Activated T-helper 1 cell treated with anti-CD3 and anti-CD28 coated beads, Interleukin-12 subunit alpha, Interleukin-12 subunit beta, Interleukin-2, Interleukin-4 antibody, amounts not matched to agents 30 ng/mL and 10 ng/mL and 1 ng/mL, durations not matched to agents 14 hours and 24 hours and 36 hours (primary cell): Measurements from ENCODE around the gene ARHGAP28. TPM values are rescaled to one million over a fixed set of nuclear protein-coding genes. Genes with fewer than 3 reads are reported as not detected.

ENCODE experiments used
- DNase-seq: peaks from one replicate; pipeline ENCODE4 v3.0.0; 2021; ENCODE audit warnings: low spot score
- H3K27ac Mint-ChIP-seq: one replicate; pipeline ENCODE4 v1.8.0; 2021; ENCODE audit warnings: mild to moderate bottlenecking, mixed read lengths
- H3K27me3 Mint-ChIP-seq: one replicate; pipeline ENCODE4 v1.8.0; 2022; ENCODE audit warnings: mild to moderate bottlenecking, moderate library complexity, mixed read lengths; ENCODE audit not compliant: insufficient read depth
- H3K36me3 Mint-ChIP-seq: one replicate; pipeline ENCODE4 v1.8.0; 2021; ENCODE audit warnings: low read depth, mixed read lengths
- H3K4me1 Mint-ChIP-seq: one replicate; pipeline ENCODE4 v1.8.0; 2021; ENCODE audit warnings: low read depth, mixed read lengths
- H3K4me3 Mint-ChIP-seq: one replicate; pipeline ENCODE4 v1.8.0; 2021; ENCODE audit warnings: mild to moderate bottlenecking, moderate library complexity, mixed read lengths
- H3K9me3 Mint-ChIP-seq: one replicate; pipeline ENCODE4 v1.8.0; 2021; ENCODE audit warnings: mixed read lengths
- intact Hi-C: fragments of 100-400 bp; cut with micrococcal nuclease; formaldehyde crosslinking; loops from one replicate; pipeline ENCODE4 v1.15.1; 2024
- total RNA-seq: library from RNA; stranded (reverse); gene quantifications from 2 replicates; pipeline ENCODE4 v1.2.3, GENCODE V29; 2022

ARHGAP28 gene
- total RNA-seq, 1 donor from 2014 or later: not detected

DNA sequence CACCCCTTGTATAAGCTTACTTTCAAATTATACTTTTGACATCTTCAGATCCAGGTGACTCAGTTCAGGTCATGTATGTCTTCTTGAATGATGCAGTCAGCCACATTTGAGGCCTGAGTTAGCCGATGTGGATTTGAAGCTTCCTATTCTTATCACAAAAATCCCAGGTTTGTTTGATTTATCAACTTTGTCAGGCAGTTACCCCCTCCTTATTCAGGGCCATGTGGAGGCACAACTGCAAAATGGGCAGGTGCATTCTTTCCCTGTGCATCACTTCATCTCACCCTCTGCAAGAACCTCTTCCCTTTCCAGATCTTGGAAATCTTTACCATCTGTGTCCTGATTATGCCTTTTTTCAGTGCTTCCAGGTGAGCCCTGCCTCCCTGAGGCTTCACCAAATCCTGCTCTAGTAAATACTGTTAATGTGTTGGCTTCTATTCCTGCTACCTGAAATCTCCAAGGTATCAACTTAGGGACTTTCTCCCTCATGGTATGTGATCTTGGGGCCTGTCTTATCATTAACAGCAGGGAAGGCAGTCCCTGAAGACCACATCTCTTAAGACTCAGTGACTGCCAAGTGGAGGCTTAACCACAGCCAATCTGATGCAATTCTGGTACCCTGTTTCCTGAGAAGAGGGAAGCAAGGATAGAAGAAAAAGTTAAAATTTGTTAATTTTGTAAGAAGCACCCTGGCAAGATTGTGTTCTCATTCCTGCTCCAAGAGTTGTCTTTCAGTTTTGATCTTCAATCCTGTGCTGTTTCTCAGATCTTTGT is 9.4 kb upstream of the ARHGAP28 start:
- H3K9me3 Mint-ChIP-seq: peaks cover 3% of the 10 kb centered on the region
- no peak for DNase-seq
- H3K27me3 Mint-ChIP-seq: no peaks in the 10 kb centered on the region
- intact Hi-C loops: no loop called here
- no peaks in the 10 kb centered on the region for H3K36me3 Mint-ChIP-seq
- H3K27ac Mint-ChIP-seq: no peak overlapping the region
- no peaks in the 10 kb centered on the region for H3K4me1 Mint-ChIP-seq
- no peak overlapping the region for H3K4me3 Mint-ChIP-seq

DNA sequence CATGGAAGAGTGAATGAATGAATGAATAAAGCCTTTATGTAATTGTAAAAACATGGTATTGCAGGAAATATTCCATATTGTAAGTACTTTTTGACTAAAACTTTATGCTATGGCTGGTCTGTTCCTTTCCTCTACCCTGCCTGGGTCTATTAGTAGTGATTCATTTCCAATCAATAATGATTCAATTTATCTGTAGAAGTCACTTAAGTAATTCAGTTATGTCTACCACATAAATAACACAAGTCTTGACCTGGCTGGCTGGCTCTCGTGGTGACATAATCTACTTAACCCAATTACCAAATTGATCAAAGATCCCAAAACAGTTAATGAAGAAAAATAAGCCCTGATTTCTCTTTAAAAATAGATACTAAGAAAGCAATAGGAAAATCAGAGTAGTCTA is 7.8 kb upstream of the ARHGAP28 start:
- Mint-ChIP-seq H3K27me3 (no peaks in the 10 kb centered on the region), H3K4me1 (no peaks in the 10 kb centered on the region), H3K27ac (no peak overlapping the region), H3K4me3 (no peak overlapping the region), H3K9me3 (peaks cover 5% of the 10 kb centered on the region), H3K36me3 (no peaks in the 10 kb centered on the region)
- no peak for DNase-seq
- intact Hi-C loops: no loop called here

DNA sequence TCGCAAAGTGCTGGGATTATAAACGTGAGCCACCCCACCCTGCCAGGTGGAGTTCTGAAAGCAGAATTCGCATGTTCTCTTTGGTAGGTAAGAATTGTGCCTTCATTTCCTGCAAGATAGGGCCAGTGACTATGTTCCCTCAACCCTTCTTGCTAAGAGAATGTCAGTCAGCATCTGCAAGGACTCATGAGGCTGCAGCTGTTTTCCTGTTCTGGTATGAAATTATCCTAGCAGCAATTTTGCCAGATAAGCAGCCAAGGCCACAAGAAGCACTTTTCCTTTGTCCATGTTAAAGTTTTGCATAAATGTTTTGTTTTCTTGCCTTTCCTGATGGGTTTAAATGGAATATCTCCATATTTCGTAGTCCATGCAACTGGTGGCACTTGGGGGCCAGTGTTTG is 6.8 kb upstream of the ARHGAP28 start:
- intact Hi-C loops: no loop called here
- H3K9me3 Mint-ChIP-seq: peaks cover 9% of the 10 kb centered on the region
- no peak overlapping the region for H3K4me3 Mint-ChIP-seq
- no peak overlapping the region for H3K27ac Mint-ChIP-seq
- no peaks in the 10 kb centered on the region for H3K27me3 Mint-ChIP-seq
- H3K36me3 Mint-ChIP-seq: no peaks in the 10 kb centered on the region
- no peak for DNase-seq
- H3K4me1 Mint-ChIP-seq: no peaks in the 10 kb centered on the region

DNA sequence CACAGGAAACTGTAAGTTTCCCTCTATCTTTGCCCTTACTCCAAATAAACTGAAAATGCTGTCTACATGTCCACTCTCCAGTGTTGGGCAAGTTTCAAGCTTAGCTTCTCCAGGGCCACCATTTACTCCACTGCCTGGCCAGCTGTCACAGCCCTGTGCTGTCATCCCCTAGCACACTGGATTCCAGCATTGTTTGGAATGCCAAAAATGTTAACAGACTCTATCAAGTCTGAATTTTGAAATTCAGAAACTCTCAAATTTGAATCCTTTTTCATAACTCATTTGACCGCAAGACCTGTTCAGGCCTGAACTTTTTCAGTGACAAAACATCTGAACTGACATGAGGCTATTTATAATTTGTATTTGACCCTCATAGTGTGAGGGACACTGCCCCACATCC is 5.2 kb upstream of the ARHGAP28 start:
- Mint-ChIP-seq H3K27me3 (peaks cover 14% of the 10 kb centered on the region), H3K36me3 (no peaks in the 10 kb centered on the region), H3K27ac (no peak overlapping the region), H3K9me3 (peaks cover 6% of the 10 kb centered on the region), H3K4me1 (no peaks in the 10 kb centered on the region), H3K4me3 (no peak overlapping the region)
- DNase-seq: no peak
- intact Hi-C loops: no loop called here

DNA sequence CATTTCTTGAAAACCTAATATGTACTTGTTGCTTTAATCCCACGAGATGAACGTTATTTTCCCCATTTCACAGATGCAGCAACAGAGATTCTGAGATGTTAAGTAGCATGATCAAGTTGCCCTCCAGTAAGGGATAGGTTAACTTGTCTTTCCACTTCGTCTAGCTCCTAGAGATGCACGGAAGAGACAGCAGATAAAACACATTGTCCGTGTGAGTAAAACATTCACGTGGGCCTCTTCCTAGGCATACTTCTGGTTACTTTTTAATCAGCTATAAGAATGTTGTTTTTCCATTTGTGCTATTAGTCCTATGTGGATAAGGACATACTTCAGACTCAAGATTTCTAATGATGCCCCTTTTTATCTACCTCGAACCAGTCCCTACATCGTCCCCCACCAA is 1.2 kb upstream of the ARHGAP28 start:
- Mint-ChIP-seq H3K9me3 (peaks cover 6% of the 10 kb centered on the region), H3K27ac (no peak overlapping the region), H3K27me3 (peaks cover 30% of the 10 kb centered on the region), H3K36me3 (no peaks in the 10 kb centered on the region), H3K4me1 (no peaks in the 10 kb centered on the region), H3K4me3 (no peak overlapping the region)
- no peak for DNase-seq
- intact Hi-C loops: no loop called here

DNA sequence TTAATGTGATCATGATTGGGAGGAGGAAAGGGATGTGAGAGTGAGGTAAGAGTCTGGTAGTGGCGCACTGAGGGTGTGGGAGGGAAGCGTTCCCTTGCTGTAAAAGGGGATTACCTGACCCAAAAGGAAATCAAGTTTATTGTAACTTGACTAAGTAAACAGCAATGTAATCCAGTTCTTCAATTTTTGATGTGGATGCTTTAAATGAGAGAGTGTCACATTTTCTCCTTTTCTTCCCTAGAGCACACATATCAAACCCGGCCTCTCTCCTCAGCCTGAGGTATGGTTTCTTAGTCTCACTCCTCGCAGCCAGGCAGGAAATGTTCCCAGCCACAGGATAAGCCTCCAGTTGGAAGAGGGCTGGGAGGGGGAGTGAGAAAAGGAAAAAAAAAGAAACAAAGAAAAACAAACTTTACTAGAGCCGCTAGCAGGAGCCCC is 688 bp upstream of the ARHGAP28 start:
- DNase-seq: no peak
- no peak overlapping the region for H3K27ac Mint-ChIP-seq
- H3K27me3 Mint-ChIP-seq: peaks cover 30% of the 10 kb centered on the region
- peak overlapping the region; percentile 75 for H3K4me3 Mint-ChIP-seq
- intact Hi-C loops: no loop called here
- no peaks in the 10 kb centered on the region for H3K36me3 Mint-ChIP-seq
- no peaks in the 10 kb centered on the region for H3K4me1 Mint-ChIP-seq
- peaks cover 6% of the 10 kb centered on the region for H3K9me3 Mint-ChIP-seq

DNA sequence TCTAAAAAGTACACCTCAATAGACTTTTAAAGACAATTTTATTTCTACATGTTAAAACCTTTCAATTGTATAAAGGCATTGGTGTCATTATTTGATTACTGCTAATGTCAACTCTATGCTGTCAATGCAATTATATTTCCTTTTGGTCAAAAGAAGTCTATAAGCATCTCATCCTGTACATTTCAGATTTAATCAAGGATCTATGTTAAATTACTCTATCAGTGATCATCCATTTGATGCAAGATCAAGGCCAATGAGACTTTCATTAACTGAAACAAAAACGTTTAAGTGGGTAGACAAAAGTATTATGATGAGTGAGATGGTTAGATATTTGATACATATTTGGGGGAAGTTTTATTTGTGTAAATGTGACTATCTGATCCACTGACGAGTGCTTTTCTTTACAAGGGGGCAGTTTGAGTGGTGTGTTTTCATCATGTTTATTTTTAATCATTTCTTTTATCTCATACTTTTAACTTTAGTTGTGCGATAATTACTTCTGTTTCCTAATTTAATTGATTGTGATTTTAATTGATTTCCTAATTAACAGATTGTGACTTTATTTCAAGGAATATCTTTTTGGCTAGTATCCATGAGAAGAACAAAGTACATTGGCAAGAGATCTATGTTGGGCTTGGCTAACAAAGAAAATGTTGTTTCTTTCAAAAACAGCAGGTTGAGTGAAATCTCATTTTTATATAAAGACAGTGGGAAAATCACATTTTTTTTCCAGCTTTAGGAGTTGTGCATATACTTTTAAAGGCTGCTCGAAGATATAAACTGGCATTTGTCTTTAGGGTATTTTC is 1.1 kb downstream of the ARHGAP28 start:
- DNase-seq: no peak
- Mint-ChIP-seq H3K9me3 (peaks cover 6% of the 10 kb centered on the region), H3K4me3 (no peak overlapping the region), H3K27ac (no peak overlapping the region), H3K27me3 (peaks cover 30% of the 10 kb centered on the region), H3K4me1 (no peaks in the 10 kb centered on the region), H3K36me3 (no peaks in the 10 kb centered on the region)
- intact Hi-C loops: no loop called here

DNA sequence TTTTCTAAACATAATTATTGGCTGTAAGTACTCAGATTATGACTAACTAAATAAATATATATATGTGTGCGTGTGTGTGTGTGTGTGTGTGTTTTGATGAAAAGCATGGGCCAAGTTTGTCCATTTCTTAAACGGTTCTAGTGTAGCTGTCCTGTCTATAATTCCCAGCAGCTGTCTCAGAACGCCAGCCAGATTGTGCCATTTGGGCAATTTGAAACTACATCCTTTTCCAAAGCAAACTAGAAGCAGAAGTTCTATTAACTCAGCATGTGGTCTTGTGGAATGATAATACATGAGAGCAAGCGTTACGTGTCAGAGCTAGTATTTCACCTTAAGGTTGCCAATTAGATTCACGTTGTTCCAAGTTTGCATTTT is 1.7 kb downstream of the ARHGAP28 start:
- Mint-ChIP-seq H3K4me1 (no peaks in the 10 kb centered on the region), H3K4me3 (no peak overlapping the region), H3K27ac (no peak overlapping the region), H3K36me3 (no peaks in the 10 kb centered on the region), H3K9me3 (peaks cover 6% of the 10 kb centered on the region), H3K27me3 (peaks cover 30% of the 10 kb centered on the region)
- intact Hi-C loops: no loop called here
- no peak for DNase-seq

DNA sequence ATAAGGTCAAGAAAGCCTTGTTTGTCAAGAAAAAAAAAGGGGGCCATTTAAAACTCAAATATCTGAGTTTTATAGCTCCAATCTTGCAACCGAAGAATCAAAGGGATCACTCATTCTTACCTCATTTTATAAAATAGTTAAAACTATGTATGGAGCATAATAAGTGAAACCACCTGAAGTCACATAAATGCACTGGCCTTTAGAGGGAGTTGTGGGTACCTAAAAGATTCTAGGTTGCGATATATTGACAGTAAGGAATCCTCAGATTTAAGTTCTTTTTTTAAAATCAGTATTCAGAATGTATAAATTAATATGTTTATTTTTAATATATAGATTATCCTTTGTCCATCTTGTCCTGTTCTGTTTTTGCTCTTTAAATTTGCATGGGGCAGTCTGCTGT is 3.4 kb downstream of the ARHGAP28 start:
- Mint-ChIP-seq H3K4me3 (no peak overlapping the region), H3K27ac (no peak overlapping the region), H3K27me3 (peaks cover 30% of the 10 kb centered on the region), H3K4me1 (no peaks in the 10 kb centered on the region), H3K9me3 (no peaks in the 10 kb centered on the region), H3K36me3 (no peaks in the 10 kb centered on the region)
- intact Hi-C loops: no loop called here
- no peak for DNase-seq

DNA sequence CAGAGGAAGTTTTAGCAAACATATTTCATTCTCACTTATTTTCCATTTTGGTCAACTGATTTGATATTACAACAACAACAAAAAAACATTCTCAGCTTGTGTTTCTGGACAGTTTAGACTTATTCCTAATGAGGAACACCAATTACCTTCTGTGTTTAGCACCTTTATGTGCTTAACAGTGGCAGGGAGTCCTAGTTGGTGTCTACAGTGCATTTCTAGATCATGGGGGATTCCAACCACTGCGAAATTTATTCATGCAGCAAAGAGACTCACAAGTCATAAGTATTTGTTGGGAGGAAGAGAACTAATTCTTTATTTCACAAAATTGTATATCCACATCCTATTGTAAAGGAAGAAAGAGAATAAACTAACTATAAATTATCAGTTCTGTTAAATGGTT is 4.2 kb downstream of the ARHGAP28 start:
- Mint-ChIP-seq H3K36me3 (no peaks in the 10 kb centered on the region), H3K27me3 (peaks cover 22% of the 10 kb centered on the region), H3K4me1 (no peaks in the 10 kb centered on the region), H3K4me3 (no peak overlapping the region), H3K27ac (no peak overlapping the region), H3K9me3 (no peaks in the 10 kb centered on the region)
- no peak for DNase-seq
- intact Hi-C loops: no loop called here

DNA sequence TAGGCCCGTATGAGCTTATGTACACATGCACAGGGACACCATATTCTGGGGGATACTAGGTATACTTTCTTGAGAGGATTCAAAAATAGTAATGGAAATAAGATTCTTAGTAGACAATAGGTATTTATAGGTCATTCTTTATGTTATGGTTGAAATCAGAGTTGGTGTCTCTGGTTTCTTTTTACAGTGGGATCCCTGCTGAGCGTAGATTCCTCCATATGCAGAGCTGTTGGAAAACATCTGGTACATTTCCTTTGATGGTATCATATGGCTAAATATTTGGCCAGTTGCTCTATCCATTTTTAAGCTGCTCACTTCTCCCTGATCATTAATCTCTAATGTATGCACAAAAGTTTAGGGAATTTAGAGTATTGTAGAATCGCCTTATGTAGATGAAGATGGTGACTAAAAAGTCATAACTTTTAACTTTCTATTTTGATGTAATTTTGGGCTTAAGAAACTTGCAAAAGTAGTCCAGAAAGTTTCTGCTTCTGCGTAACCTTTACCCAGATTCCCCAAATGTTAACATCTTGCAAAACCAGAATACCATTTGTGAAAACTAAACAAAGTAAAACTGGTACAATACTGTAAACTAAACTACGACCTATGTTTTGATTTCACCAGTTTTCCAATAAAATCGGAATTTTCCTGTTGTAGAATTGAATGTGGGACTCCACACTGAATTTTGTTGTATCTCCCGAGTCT is 5.4 kb downstream of the ARHGAP28 start:
- peaks cover 15% of the 10 kb centered on the region for H3K27me3 Mint-ChIP-seq
- intact Hi-C loops: no loop called here
- H3K4me3 Mint-ChIP-seq: no peak overlapping the region
- H3K36me3 Mint-ChIP-seq: no peaks in the 10 kb centered on the region
- H3K27ac Mint-ChIP-seq: no peak overlapping the region
- H3K9me3 Mint-ChIP-seq: no peaks in the 10 kb centered on the region
- H3K4me1 Mint-ChIP-seq: no peaks in the 10 kb centered on the region
- no peak for DNase-seq

DNA sequence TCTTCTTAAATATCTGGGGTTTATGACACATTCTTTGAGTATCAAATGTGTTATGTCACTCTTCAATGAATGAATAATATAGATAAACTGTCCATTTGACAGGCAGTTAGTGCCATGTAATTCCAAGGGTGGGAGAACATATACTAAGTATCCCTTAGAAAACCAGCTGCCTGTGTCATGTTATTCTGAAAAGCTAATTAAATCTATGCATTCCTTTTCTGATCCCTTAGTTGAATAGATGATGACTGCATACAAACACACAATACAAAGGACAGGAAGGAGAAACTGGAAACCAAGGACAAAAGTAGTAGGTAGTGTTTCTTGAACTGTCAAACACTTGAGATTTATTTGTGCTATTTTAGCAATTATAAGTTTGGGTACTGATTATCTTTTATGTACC is 8.3 kb downstream of the ARHGAP28 start:
- Mint-ChIP-seq H3K27me3 (no peaks in the 10 kb centered on the region), H3K27ac (no peak overlapping the region), H3K9me3 (no peaks in the 10 kb centered on the region), H3K36me3 (no peaks in the 10 kb centered on the region), H3K4me3 (no peak overlapping the region), H3K4me1 (no peaks in the 10 kb centered on the region)
- intact Hi-C loops: no loop called here
- DNase-seq: no peak

DNA sequence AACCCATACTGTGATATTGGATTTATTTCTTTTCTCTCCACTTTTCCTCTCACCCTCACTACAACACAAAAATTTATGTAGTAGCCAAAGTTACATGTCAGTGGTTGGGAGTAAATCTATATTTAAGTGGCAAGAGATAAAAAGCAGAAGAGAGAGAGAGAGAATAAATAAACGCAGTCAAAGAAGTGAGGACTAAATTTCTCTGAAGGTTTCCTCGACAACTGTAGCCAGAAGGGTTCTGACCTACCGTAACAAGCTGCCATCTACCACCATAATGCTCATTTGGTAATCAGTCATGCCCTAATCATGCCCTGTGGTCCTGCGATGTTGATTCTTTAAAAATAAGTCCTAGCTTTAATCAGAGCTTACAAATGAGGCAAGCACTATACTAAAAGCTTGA is 9.1 kb downstream of the ARHGAP28 start:
- intact Hi-C loops: no loop called here
- no peaks in the 10 kb centered on the region for H3K4me1 Mint-ChIP-seq
- no peaks in the 10 kb centered on the region for H3K27me3 Mint-ChIP-seq
- H3K36me3 Mint-ChIP-seq: no peaks in the 10 kb centered on the region
- H3K9me3 Mint-ChIP-seq: no peaks in the 10 kb centered on the region
- DNase-seq: no peak
- H3K4me3 Mint-ChIP-seq: no peak overlapping the region
- no peak overlapping the region for H3K27ac Mint-ChIP-seq
